Measurements from ENCODE around the gene PLA2G2C. TPM values are rescaled to one million over a fixed set of nuclear protein-coding genes. Genes with fewer than 3 reads are reported as not detected.

Gene PLA2G2C
- total and polyA plus RNA-seq, 2 experiments from 2014 or later: not detected

GRCh38 chr1:20187813-20188454 lies 1.6 kb upstream of the PLA2G2C start:
- no peak overlapping the region for H3K27ac Mint-ChIP-seq
- no peak overlapping the region for H3K4me3 ChIP-seq
- H3K27me3 Mint-ChIP-seq (ENCODE audit: insufficient read depth, low read depth, poor library complexity): peaks cover 16% of the 10 kb centered on the region
- 0 out of 3 replicates have a peak, but pooled peaks cover 3% of the 10 kb centered on the region for H3K9me3 Mint-ChIP-seq
- ATAC-seq: no peak
- no peaks in the 10 kb centered on the region for H4K20me1 ChIP-seq (replicated peaks; ENCODE audit: insufficient read depth)
- H3K79me2 ChIP-seq (replicated peaks; ENCODE audit: insufficient read depth): no peaks in the 10 kb centered on the region
- H2AFZ ChIP-seq: no peak overlapping the region
- H3K4me3 Mint-ChIP-seq: no peak overlapping the region
- H3K4me1 Mint-ChIP-seq: peaks cover 23% of the 10 kb centered on the region
- no peaks in the 10 kb centered on the region for H3K36me3 ChIP-seq (ENCODE audit: insufficient read depth)
- no peak for DNase-seq (ENCODE audit: low spot score)
- no peak overlapping the region for H3K4me2 ChIP-seq
- TF ChIP-seq ZNF462 (CRISPR knock-in tag; IDR thresholded peaks at IDR 0.05): no peak
- TF ChIP-seq REST (IDR thresholded peaks at IDR 0.05; ENCODE audit: unreplicated experiment): no peak
- no peak for TF ChIP-seq CTCF (conservative IDR thresholded peaks at IDR 0.05; ENCODE audit: low read depth in 2 of 2)
- TF ChIP-seq ZNF331 (CRISPR knock-in tag; IDR thresholded peaks at IDR 0.05; ENCODE audit: low read depth): no peak
- H3K36me3 Mint-ChIP-seq (ENCODE audit: low read depth): no peaks in the 10 kb centered on the region; the same call in 2 of the 3 replicates
- no peaks in the 10 kb centered on the region for H3F3A ChIP-seq (replicated peaks; ENCODE audit: low read depth)
- H3K27me3 ChIP-seq (ENCODE audit: insufficient read depth): peaks cover 13% of the 10 kb centered on the region
- H3K9me2 ChIP-seq (ENCODE audit: insufficient read depth): no peaks in the 10 kb centered on the region
- no peak overlapping the region for H3K27ac ChIP-seq (ENCODE audit: low read depth)
- H3K4me1 ChIP-seq (ENCODE audit: insufficient read depth): peaks cover 9% of the 10 kb centered on the region
